Measurements from ENCODE around the gene CACNA1F. TPM values are rescaled to one million over a fixed set of nuclear protein-coding genes. Genes with fewer than 3 reads are reported as not detected.

CACNA1F gene
- total and polyA plus RNA-seq, 9 of the 15 experiments (the other 6 are each of a cell fraction or from before 2014, with no cell fraction given), result under 0.01 to 0.41 (median 0.03) TPM; not detected in 3

GRCh38 chrX:49244207-49244606, 11.1 kb upstream of the CACNA1F start (continued):
- TF ChIP-seq ZNF311 (CRISPR knock-in tag; IDR thresholded peaks at IDR 0.05), result no peak
- TF ChIP-seq TCFL5 (CRISPR knock-in tag; conservative IDR thresholded peaks at IDR 0.05), result no peak
- TF ChIP-seq, protein P1, sequence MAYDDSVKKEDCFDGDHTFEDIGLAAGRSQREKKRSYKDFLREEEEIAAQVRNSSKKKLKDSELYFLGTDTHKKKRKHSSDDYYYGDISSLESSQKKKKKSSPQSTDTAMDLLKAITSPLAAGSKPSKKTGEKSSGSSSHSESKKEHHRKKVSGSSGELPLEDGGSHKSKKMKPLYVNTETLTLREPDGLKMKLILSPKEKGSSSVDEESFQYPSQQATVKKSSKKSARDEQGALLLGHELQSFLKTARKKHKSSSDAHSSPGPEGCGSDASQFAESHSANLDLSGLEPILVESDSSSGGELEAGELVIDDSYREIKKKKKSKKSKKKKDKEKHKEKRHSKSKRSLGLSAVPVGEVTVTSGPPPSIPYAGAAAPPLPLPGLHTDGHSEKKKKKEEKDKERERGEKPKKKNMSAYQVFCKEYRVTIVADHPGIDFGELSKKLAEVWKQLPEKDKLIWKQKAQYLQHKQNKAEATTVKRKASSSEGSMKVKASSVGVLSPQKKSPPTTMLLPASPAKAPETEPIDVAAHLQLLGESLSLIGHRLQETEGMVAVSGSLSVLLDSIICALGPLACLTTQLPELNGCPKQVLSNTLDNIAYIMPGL (CRISPR knock-in tag; IDR thresholded peaks at IDR 0.05), result no peak
- TF ChIP-seq CBFA2T2 (conservative IDR thresholded peaks at IDR 0.05), result peak; percentile 99
- TF ChIP-seq, protein P2, sequence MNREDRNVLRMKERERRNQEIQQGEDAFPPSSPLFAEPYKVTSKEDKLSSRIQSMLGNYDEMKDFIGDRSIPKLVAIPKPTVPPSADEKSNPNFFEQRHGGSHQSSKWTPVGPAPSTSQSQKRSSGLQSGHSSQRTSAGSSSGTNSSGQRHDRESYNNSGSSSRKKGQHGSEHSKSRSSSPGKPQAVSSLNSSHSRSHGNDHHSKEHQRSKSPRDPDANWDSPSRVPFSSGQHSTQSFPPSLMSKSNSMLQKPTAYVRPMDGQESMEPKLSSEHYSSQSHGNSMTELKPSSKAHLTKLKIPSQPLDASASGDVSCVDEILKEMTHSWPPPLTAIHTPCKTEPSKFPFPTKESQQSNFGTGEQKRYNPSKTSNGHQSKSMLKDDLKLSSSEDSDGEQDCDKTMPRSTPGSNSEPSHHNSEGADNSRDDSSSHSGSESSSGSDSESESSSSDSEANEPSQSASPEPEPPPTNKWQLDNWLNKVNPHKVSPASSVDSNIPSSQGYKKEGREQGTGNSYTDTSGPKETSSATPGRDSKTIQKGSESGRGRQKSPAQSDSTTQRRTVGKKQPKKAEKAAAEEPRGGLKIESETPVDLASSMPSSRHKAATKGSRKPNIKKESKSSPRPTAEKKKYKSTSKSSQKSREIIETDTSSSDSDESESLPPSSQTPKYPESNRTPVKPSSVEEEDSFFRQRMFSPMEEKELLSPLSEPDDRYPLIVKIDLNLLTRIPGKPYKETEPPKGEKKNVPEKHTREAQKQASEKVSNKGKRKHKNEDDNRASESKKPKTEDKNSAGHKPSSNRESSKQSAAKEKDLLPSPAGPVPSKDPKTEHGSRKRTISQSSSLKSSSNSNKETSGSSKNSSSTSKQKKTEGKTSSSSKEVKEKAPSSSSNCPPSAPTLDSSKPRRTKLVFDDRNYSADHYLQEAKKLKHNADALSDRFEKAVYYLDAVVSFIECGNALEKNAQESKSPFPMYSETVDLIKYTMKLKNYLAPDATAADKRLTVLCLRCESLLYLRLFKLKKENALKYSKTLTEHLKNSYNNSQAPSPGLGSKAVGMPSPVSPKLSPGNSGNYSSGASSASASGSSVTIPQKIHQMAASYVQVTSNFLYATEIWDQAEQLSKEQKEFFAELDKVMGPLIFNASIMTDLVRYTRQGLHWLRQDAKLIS (CRISPR knock-in tag; IDR thresholded peaks at IDR 0.05), result no peak
- no peak for TF ChIP-seq OTX1 (CRISPR knock-in tag; IDR thresholded peaks at IDR 0.05)
- no peak for TF ChIP-seq RBM14 (IDR thresholded peaks at IDR 0.05; ENCODE audit: borderline replicate concordance, insufficient read depth, low read depth, low read length)
- no peak for TF ChIP-seq ATF7 (IDR thresholded peaks at IDR 0.05)
- TF ChIP-seq, protein P3, sequence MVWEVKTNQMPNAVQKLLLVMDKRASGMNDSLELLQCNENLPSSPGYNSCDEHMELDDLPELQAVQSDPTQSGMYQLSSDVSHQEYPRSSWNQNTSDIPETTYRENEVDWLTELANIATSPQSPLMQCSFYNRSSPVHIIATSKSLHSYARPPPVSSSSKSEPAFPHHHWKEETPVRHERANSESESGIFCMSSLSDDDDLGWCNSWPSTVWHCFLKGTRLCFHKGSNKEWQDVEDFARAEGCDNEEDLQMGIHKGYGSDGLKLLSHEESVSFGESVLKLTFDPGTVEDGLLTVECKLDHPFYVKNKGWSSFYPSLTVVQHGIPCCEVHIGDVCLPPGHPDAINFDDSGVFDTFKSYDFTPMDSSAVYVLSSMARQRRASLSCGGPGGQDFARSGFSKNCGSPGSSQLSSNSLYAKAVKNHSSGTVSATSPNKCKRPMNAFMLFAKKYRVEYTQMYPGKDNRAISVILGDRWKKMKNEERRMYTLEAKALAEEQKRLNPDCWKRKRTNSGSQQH (CRISPR knock-in tag; IDR thresholded peaks at IDR 0.05), result 0 out of 2 replicates have a peak, but pooled peaks have one; percentile 79
- peak; percentile 99 for TF ChIP-seq PHB2 (IDR thresholded peaks at IDR 0.05; ENCODE audit: low read depth)
- TF ChIP-seq HMGN3 (IDR thresholded peaks at IDR 0.05; ENCODE audit: borderline replicate concordance, extremely low read depth, insufficient read length, low read depth, low read length), result no peak
- peak; percentile 94 for TF ChIP-seq LARP7 (IDR thresholded peaks at IDR 0.05)
- no peak for TF ChIP-seq FOXA1 (IDR thresholded peaks at IDR 0.05; ENCODE audit: borderline replicate concordance)
- TF ChIP-seq SMAD4 (CRISPR knock-in tag; conservative IDR thresholded peaks at IDR 0.05), result peak; percentile 61
- no peak for TF ChIP-seq ZNF23 (CRISPR knock-in tag; IDR thresholded peaks at IDR 0.05)
- peak; percentile 33; the same call in 1 of the 2 replicates for TF ChIP-seq MIER1 (IDR thresholded peaks at IDR 0.05; ENCODE audit: low read depth)
- TF ChIP-seq, protein P4, sequence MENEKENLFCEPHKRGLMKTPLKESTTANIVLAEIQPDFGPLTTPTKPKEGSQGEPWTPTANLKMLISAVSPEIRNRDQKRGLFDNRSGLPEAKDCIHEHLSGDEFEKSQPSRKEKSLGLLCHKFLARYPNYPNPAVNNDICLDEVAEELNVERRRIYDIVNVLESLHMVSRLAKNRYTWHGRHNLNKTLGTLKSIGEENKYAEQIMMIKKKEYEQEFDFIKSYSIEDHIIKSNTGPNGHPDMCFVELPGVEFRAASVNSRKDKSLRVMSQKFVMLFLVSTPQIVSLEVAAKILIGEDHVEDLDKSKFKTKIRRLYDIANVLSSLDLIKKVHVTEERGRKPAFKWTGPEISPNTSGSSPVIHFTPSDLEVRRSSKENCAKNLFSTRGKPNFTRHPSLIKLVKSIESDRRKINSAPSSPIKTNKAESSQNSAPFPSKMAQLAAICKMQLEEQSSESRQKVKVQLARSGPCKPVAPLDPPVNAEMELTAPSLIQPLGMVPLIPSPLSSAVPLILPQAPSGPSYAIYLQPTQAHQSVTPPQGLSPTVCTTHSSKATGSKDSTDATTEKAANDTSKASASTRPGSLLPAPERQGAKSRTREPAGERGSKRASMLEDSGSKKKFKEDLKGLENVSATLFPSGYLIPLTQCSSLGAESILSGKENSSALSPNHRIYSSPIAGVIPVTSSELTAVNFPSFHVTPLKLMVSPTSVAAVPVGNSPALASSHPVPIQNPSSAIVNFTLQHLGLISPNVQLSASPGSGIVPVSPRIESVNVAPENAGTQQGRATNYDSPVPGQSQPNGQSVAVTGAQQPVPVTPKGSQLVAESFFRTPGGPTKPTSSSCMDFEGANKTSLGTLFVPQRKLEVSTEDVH (IDR thresholded peaks at IDR 0.05; ENCODE audit: low read depth, partially characterized antibody), result peak; percentile 58
